NCI-H2196 (cell line): ENCODE data around the gene COL11A1.

ENCODE experiments used
- DNase-seq: peaks from one replicate; lab custom pipeline; 2025; ENCODE audit not compliant: unreplicated experiment; lab: John Stamatoyannopoulos, UW

Gene COL11A1

DNA sequence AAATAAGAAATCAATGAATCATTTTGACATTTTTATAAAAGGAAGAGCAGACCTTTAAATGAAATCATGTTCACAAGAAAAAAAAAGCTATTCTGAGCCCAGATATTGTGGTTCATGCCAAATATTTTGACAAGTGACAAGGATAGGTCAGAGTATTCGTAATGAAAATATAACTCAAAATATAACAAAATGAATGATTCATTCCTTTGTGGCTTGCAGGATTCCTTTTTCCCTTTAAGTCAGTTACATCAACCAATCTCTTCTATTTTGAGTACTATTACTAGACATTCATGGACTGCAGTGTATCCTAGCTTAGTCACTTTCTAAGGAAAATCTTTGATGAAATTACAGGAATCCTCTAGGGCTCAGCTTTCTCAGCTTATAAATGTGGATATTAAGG is 188.7 kb downstream of the COL11A1 start:
- DNase-seq: no peak

DNA sequence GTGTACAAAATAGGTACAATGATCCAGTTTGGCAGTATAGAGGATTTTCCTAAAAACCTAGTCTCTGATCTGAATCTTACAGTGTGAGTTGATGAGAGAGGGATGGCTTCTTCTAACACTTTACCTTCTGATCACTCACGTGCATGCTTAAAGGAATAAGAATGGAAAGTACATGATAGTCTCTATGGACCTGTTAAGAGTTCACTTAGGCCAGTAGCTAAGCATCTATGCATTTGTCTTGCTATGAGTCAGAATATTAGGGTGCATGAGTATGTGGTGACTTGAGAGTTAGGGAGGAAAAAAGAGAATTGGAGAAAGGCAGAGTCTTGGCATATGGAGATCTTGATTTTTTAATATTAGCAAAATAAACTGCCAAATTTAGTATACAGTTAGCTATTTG is 206.3 kb downstream of the COL11A1 start:
- no peak for DNase-seq

DNA sequence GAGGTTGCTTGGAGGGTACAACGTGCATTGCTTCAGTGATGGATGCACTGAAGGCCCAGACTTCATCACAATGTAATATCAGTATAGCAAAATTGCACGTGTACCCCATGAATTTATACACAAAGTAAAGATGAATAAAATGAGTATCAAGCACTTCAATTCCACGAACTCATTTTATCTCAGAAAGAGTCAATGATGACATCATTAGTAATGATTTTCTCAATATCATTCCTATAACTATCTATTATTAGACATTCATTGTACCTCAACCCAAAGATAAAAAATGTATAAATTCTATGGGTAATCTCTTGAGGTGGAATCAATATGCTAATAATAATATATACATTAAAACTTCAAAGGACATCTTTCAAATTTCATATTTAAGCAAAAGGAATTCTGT is 208.4 kb downstream of the COL11A1 start:
- DNase-seq: no peak

DNA sequence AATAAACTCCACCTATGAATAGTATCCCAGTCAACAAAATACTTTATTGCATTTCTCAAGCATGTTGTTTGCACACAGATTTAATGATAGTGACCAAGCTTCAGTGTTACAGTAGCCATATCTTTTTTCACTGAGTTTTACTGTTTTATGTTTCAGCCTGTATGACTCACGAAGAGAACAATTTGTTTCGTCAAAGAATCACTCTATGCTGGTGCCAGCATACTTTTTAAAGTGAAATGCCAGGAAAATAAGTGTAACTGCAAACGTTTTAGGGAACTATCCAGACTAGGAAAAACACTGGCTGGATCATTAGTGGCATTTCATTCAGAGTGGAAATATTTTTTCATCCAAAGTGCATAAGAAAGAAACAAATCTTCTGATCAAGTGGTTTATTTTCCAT is 210.8 kb downstream of the COL11A1 start:
- no peak for DNase-seq

DNA sequence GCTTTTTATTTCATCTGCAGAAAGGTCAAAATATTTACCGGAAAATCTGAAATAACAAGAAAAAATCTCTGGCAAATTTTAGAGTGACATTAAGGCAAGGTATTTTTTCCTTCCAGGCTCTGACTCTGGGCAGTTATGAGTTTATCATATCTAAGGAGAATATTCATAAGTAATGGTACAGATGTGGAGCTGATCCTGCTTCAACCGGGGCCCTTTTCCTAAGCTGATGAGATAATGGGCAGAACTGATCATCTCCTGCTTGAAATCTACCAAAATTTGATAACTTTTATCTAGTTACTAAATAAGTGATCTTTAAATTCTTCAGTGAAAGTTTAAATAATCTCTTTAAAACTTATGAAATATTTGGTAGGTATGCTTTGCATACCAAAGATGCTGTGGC is 211.6 kb downstream of the COL11A1 start:
- no peak for DNase-seq

DNA sequence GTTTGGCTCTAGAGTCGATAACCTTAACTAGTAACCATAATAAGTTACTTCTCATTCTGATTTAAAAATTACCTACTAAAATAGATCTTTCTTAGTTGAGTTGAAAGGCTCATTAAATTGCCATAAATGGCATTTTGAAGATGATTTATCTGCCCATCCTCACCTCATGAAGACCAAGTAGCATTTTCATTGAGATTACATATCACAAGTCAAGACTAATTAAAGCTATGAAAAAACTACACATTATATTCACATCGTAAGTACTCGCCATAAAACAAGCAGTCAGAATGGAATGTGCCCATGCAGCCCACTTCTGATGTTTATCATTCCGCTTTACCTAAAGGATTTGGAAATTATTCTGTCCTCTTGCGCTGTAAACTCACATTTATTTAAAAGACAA is 212.0 kb downstream of the COL11A1 start:
- DNase-seq: no peak

DNA sequence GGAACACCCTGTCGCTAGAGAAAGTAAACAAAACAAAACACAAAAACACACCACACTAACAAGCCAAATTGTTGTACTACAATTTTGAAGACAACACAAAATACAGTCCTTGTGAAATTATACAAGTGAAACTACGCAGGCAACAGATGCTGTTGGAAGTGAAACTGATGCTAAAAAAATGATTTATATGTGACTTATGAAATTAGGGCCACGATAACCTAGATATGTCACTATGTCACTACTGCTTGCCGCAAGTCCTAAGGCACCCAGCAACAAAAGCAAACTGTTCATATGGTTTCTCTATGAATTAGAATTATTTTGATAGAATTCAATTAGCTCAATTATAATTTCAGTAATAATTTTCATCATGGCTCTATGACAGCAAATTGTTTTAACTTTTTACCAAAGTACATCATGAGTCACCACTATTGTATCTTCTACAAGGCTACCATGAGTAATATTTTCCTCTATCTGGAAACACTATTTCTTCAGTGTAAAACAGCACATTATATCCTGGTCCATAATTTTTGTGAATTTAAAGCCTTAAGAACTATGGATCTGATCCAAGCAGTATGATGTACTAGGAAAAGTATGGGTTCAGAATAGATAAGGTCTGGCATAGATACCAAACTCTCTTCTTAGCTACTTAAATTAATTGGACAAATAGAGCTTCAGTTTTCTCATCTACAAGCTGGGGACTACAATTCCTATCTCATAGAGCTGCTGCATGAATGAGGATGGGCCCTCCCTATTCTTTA is 216.3 kb downstream of the COL11A1 start:
- DNase-seq: no peak

DNA sequence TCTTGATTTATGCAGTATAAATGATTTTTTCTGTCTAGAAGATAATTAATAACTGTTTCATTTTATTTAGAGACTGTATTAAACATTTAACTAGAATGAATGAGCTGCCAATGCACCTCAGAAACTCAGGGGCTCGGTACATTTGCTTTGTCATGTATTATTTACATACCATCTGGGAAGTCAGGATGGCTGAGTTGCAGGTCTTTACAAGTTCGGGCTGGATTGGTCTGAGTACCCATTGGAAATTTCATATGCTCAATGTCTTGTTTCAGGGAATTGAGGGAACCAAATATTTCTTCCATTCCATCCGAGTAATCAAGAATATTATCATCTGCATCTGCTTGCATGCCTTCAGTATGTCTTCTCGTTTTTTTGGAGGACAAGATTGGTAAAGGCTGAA is 221.7 kb downstream of the COL11A1 start:
- no peak for DNase-seq

DNA sequence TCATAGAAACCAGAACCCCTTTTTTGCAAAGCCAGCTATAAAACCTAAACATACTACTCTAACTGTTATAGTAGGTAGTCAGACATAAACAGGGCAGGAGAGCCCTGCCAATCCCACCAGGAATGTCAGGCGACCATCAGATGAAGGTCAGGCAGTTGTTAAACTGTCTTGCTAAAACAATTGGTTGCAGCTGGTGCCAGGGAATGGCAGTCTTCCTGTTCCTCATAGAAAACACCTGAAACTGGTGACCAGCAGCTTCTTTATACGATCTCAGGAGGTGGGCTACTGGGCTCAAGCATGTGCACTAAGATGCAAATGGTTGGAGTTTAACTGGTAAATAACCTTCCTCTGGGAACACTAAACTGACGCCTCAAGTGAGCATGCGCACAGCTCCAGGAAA is 224.1 kb downstream of the COL11A1 start:
- no peak for DNase-seq

DNA sequence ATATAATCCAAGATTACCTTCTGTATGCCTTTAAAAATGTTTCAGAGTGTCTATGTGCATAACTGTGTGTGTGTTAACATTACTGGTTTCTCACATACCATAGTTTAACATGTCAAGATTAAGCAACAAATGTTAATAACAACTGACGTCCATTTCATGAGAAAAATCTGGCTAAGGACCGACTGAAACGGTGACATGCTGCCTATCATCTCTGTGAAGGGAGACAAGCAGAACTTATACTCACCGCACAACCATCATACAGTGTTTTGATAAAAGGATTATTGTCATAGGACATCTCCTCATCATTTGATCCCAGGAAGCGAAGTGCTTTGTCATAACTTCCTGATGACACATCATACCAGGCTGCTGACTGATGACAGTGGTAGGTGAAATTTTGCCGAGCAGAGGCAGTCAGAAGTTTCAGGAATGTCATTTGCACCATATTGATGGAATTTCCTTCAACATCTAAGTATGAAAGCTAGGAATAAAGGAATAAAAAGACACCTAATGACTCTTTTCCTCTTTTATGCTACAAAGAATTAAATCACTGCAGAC is 228.8 kb downstream of the COL11A1 start:
- DNase-seq: no peak

DNA sequence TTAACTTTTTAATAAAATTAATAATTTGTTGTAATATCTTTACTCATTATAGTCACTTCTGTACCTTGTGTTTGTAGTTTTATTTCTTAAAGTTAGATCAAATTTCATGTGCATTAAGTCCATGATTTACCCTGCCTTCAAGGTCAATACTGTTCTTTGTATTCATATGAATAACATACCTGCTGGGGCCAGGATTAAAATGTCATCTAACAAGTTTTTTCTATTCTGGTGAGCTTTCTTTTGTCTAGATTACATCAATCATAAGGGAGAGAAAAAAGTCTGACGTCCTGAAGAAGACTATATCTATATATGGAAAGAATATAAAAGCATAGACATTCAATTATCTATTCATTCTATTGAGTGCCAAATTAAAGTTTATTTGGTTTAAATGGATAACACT is 232.6 kb downstream of the COL11A1 start:
- no peak for DNase-seq

DNA sequence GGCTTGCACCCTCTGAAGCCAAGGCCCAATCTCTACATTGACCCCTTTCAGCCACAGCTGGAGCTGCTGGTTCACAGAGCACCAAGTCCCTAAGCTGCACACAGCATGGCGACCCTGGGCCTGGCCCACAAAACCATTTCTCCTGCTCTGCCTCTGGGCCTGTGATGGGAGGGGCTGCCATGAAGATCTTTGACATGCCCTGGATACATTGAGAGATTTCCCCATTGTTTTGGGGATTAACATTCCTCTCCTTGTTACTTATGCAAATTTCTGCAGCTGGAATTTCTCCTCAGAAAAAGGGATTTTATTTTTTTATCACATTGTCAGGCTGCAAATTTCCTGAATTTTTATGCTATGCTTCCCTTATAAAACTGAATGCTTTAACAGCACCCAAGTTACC is 235.8 kb downstream of the COL11A1 start:
- no peak for DNase-seq

DNA sequence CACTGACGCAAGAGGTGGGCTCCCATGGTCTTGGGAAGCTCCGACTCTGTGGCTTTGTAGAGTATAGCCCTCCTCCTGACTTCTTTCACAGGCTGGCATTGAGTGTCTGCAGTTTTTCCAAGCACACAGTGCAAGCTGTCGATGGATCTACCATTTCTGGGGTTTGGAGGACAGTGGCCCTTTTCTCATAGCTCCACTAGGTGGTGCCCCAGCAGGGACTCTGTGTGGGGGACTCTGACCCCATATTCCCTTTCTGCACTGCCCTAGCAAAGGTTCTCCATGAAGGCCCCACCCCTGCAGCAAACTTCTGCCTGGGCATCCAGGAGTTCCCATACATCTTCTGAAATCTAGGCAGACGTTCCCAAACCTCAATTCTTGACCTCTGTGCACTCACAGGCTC is 236.2 kb downstream of the COL11A1 start:
- DNase-seq: no peak

DNA sequence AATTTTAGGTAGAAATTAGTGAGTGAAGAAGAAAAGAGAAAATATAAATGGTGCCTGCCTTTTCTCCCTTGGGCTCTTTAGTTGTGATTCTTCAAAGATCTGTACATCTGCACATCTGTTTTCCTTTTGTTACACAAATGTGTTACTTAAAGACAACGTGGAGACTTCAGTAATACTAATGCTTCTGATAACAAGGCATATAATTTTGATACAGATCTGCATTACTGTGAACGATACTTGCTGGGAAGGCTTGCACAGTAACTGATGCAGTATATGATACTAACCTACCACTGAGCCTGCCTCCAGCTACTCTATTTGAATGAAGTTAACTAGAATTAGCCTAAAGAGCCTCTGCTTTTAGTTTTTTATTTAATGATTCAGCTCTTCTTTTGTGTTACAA is 244.6 kb downstream of the COL11A1 start:
- no peak for DNase-seq

DNA sequence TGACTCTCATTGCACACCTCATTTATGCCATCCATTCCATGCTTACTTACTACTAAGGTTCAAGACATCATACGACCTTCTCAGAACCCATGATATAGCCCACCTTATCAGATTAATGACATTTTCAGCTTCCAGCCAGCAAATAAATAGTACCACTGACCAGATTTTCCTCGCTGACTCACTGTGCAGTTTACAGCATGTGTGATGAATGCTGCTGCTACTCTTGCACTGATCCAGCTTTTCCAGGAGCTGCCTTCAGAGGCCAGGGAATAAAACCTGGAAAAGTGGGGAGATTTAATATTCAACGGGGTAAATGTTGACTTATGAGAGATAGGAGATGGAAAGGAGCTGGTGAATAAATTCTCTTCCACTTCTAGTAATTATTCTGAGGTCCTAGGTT is 247.1 kb downstream of the COL11A1 start:
- no peak for DNase-seq

DNA sequence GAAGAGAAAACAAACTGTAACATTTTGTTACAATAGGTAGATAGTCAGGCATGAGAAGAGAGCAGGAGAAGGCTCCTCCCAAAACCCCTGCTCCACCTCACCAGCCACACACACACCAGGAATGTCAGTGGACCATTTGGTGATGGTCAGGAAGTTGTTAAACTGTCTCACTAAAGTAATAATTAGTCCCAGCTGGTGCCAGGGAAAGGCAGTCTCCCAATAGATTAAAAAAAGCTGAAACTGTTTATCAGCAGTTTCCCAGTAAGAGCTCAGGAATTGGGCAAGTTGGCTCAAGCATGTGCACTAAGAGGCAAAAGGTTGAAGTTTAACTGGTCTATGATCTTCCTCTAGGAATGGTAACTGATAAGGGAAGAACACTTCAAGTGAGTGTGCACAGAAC is 249.6 kb downstream of the COL11A1 start:
- DNase-seq: no peak

DNA sequence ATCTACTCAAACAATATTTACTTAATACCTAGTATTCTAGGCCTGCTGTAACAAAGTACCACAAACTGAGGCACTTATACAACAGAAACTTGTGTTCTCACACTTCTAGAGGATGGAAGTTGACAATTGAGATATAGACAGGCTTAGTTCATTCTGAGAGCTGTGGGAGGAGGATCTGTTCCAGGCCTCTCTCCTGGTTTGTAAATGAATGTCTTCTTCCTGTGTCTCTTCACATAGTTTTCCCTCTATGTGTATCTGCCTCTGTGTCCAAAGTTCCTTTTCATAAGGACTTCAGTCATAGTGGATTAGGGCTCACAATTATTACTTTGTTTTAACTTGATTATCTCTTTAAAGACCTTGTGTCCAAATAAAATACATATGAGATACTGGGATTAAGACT is 251.1 kb downstream of the COL11A1 start:
- no peak for DNase-seq

DNA sequence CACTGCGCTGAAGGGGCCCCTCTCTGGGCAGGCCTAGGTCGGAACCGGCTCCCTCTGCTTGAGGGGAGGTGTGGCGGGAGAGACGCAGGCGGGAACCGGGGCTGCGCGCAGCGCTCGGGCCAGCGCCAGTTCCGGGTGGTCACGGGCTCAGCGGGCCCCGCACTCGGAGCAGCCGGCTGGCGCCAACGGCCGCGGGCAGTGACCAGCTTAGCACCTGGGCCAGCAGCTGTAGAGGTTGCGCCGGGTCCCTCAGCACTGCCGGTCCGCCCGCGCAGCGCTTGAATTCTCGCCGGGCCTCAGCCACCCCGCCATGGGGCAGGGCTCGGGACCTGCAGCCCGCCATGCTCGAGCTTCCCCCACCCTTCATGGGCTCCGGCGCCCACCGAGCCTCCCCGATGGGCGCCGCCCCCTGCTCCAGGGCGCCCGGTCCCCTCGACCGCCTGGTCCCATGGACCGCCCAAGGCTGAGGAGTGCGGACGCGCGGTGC is 254.6 kb downstream of the COL11A1 start:
- no peak for DNase-seq

DNA sequence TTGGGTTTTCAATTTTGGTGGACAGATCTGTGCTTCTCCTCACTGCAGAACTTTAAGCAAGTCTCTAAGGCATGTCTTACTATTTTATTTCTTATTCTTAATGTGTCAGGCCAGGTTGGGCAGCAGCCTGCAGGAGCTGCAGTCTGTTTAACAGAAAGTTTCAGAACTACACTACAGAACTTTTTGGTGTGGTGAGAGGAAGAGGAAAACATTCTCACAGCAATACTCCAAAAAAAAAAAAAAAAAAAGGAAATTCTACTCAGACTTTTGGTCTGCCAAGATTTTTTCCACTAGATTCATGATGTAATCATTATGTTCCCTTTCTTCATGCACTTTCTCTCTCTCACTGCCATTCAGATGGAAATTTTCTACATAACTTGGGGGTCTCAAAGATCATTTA is 255.2 kb downstream of the COL11A1 start:
- no peak for DNase-seq

DNA sequence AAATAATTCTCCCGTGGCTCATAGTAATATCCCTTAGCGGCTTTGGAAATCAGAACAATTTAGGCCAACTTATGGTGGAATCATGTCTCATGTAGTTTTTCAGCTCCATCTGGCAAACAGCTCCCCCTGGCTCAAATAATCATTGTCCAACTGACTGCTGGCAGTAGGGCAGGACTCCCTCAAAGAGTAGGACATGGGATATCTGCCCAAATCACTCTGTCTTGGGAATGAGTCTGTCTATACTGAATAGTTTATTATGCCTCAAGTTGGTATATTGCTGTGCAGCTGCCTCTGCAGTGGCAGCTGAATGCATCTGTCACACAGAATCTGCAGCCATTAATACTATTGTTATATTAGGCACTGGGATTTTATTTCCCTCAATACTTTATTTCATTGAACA is 255.7 kb downstream of the COL11A1 start:
- no peak for DNase-seq

DNA sequence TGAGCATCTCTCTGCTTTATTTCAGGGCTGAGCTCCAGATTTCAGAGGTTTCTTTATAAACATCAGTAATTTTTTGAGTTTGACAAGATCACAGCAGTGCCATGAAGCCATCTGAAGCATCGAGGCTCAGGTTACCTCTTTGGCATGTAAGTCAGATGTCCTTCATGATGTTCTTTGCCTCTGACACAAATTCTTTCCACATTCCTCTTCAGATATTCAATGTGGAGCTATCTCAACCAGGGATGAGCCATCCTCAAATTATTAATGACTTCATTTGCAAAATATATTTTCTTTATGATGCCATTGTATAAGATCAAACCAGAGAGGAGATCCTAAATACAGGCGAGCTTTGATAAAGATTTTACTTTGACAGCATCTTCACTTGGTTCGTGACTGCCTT is 256.7 kb downstream of the COL11A1 start:
- no peak for DNase-seq

DNA sequence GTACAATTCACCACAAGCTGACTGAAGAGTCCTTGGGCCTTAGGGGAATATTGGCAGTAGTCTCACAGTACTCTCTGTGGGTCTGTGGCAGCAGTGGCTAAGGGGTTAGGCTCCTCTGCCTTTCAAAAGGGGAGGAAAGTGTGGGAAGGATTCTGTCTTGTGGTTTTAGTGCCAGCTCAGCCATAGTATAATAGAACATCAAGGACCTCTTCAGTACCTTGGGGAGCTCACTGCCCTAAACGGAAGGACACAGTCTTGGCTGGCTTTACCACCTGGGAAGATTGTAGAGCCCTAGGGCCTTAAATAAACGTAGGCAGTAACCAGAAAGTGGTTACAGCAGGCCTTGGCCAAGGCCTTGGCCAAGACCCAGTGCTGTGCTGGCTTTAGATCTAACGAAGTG is 265.7 kb downstream of the COL11A1 start:
- DNase-seq: no peak

DNA sequence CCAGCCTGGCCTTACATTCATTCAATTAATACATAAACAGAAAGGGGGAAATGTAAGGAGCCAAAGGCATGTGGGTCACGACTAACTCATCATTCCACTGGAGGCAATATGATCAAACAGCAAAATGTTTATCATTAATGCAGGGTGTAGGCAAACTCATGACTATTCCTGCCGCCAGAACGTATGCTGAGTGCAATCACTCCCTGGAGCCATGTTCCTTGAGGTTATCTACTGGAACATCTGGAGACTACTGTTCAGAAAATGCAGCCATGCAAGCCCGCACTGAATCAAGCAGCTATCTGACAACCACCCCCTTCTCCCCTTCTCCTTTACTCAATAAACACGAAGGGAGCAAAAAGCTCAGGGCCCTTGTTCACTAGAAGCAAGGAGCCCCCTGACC is 267.6 kb downstream of the COL11A1 start:
- no peak for DNase-seq
